Muscle of leg (tissue), 11 donors: ENCODE measurements around the gene CLDN5. TPM values are rescaled to one million over a fixed set of nuclear protein-coding genes. Genes with fewer than 3 reads are reported as not detected.
"Not testable (repeated sequence)": the region's sequence is repeated elsewhere in the genome, so short reads cannot be mapped to it uniquely, and the experiment has no call there.

Source experiments
- DNase-seq: peaks from one replicate; pipeline ENCODE4 v3.0.0; 2013
- H3K27ac ChIP-seq: one replicate; pipeline ENCODE4 v1.5.1; 2013; ENCODE audit warnings: mild to moderate bottlenecking, low read length, control low read depth
- H3K27me3 ChIP-seq: one replicate; pipeline ENCODE4 v1.6.1; 2013; ENCODE audit warnings: low read length; ENCODE audit not compliant: control insufficient read depth, insufficient read depth
- H3K36me3 ChIP-seq: one replicate; pipeline ENCODE4 v1.6.1; 2013; ENCODE audit warnings: low read length; ENCODE audit not compliant: control insufficient read depth, insufficient read depth
- H3K4me1 ChIP-seq: one replicate; pipeline ENCODE4 v1.6.1; 2013; ENCODE audit warnings: low read length; ENCODE audit not compliant: control insufficient read depth, insufficient read depth
- H3K4me3 ChIP-seq: one replicate; pipeline ENCODE4 v1.5.1; 2013; ENCODE audit warnings: low read length, control low read depth
- H3K9me3 ChIP-seq: replicated peaks from 2 replicates; pipeline ENCODE4 v1.6.1; 2013; ENCODE audit warnings: low read depth, low read length; ENCODE audit not compliant: control insufficient read depth
- WGBS: methylation state at CpG from one replicate; pipeline ENCODE4 v1.1.5; 2013; ENCODE audit warnings: missing lambda C conversion rate; ENCODE audit not compliant: insufficient coverage; 5-methylcytosine and 5-hydroxymethylcytosine counted together
- polyA plus RNA-seq, 8 donors: library from polyadenylated mRNA; unstranded; fragments of 120-200 nt; gene quantifications; one replicate each; pipeline versions ENCODE4 v1.2.1 to v1.2.3, GENCODE V29; 2013; ENCODE audit warnings: inconsistent platforms in 1 of 8, low replicate concordance in 1 of 8; ENCODE audit not compliant: insufficient read length in 8 of 8, insufficient read depth in 1 of 8
- total RNA-seq: library from RNA; stranded (reverse); fragments of 120-200 nt; gene quantifications from one replicate; pipeline ENCODE4 v1.2.4, GENCODE V29; 2013

CLDN5 gene
- total and polyA plus RNA-seq, 9 donors, result 34.8 to 78.1 (median 51.8) TPM

DNA sequence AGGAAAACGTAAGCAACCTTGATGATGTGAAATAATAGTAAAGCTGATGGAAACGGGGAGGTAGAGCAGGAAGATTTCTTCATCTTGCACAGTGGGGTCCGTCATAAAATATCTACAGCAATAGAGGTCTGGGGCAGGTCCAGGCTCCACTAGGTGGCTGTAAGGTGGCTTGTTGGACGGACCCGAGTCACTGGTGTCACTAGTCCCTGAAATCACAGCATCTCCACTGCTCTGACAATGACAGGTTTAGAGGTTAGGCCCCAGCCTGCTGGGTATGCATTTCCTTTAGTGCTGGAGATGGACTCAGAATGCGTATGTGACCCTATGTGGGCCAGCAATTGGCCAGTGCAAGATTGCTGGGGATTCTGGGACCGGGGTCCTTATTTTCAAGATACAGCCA, 25.2 kb upstream of the CLDN5 start:
- WGBS, result 70% methylated on average over 7 of the region's 7 CpGs
- Histone ChIP-seq H3K4me3 (no peak overlapping the region), H3K27me3 (peaks cover 2% of the 10 kb centered on the region), H3K4me1 (no peaks in the 10 kb centered on the region), H3K27ac (no peak overlapping the region), H3K36me3 (no peaks in the 10 kb centered on the region), H3K9me3 (no peaks in the 10 kb centered on the region)
- no peak for DNase-seq

DNA sequence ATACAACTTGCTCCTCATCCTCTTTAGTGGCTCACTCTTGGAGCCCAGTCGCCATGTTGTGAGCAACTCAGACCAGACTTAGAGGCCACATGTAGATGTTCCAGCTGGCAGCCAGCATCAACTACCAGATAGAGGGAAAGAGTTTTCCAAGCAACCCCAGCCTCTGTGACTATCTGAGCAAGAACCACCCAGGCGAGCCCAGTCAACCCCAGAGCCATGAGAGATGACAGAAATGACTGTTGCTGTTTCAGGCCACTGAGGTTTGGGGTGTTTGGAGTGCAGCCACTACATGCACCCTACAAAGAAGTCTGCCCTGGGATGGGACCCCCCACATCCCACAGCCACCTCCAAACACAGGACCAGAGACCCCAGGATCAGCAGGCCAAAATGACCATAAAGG, 24.8 kb upstream of the CLDN5 start:
- Histone ChIP-seq H3K36me3 (no peaks in the 10 kb centered on the region), H3K27me3 (peaks cover 2% of the 10 kb centered on the region), H3K4me1 (no peaks in the 10 kb centered on the region), H3K4me3 (no peak overlapping the region), H3K27ac (no peak overlapping the region), H3K9me3 (no peaks in the 10 kb centered on the region)
- no peak for DNase-seq
- 86% methylated on average over 1 of the region's 2 CpGs for WGBS

DNA sequence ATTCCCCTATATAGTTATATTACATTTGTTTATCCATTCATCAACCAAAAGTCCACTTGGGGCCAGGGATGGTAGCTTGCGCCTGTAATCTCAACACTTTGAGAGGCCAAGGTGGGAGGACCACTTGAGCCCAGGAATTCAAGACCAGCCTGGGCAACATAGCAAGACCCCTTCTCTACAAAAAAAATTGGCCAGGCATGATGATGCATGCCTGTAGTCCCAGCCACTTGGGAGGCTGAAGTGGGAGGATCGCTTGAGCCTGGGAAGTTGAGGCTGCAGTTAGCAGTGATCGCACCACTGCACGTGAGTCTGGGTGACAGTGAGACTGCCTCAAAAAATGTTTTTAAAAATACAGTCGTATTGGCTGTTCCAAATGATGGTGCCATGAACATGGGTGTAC, 24.2 kb upstream of the CLDN5 start:
- not testable (repeated sequence) for H3K4me1 ChIP-seq, H3K36me3 ChIP-seq, H3K27ac ChIP-seq, H3K27me3 ChIP-seq, H3K4me3 ChIP-seq, H3K9me3 ChIP-seq, DNase-seq
- WGBS, result 89% methylated on average over 5 of the region's 5 CpGs

DNA sequence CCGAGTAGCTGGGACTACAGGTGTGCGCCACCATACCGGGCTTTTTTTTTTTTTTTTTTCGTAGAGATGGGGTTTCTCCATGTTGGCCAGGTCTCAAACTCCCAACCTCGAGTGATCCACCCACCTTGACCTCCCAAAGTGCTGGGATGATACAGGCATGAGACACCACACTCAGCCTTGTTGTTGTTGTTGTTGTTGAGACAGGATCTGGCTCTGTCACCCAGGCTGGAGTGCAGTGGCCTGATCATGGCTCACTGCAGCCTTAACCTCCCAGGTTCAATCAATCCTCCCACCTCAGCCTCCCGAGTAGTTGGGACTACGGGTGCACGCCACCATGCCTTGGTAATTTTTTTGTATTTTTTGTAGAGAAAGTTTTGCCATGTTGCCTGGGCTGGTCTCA, 23.4 kb upstream of the CLDN5 start:
- Histone ChIP-seq H3K36me3 (no peaks in the 10 kb centered on the region), H3K27me3 (peaks cover 4% of the 10 kb centered on the region), H3K9me3 (no peaks in the 10 kb centered on the region), H3K4me1 (no peaks in the 10 kb centered on the region), H3K27ac (no peak overlapping the region), H3K4me3 (no peak overlapping the region)
- WGBS, result no CpG with 5 or more reads among the region's 8 CpGs
- DNase-seq, result no peak

DNA sequence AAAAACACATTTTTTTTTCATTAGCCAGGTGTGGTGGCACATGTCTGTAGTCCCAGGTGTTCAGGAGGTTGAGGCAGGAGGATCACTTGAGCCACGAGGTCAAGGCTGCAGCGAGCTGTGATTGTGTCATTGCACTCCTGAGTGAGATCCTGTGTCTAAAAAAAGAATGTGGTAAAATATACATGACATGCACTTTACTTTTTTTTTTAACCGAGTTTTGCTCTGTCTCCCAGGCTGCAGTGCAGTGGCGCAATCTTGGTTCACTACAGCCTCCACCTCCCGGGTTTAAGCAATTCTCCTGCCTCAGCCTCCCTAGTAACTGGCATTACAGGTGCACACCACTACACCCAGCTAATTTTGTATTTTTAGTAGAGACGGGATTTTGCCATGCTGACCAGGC, 22.5 kb upstream of the CLDN5 start:
- Histone ChIP-seq H3K27me3 (peaks cover 4% of the 10 kb centered on the region), H3K4me1 (no peaks in the 10 kb centered on the region), H3K27ac (no peak overlapping the region), H3K4me3 (no peak overlapping the region), H3K9me3 (no peaks in the 10 kb centered on the region), H3K36me3 (no peaks in the 10 kb centered on the region)
- WGBS, result 78% methylated on average over 4 of the region's 6 CpGs
- no peak for DNase-seq

DNA sequence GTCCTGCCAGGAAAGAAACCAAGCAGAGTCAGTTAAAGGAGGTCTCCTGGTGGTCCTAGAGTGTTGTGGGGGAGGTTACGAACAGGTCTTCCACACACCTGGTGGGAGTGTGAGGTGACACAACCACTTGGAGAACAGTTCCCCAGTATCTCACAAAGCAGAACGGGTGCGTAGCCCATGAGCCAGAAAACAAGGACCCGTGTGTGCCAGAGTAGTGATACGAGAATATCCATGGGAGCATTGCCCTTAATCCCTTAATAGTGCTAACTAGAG, 21.7 kb upstream of the CLDN5 start:
- Histone ChIP-seq H3K36me3 (no peaks in the 10 kb centered on the region), H3K9me3 (no peaks in the 10 kb centered on the region), H3K4me3 (no peak overlapping the region), H3K4me1 (no peaks in the 10 kb centered on the region), H3K27me3 (peaks cover 4% of the 10 kb centered on the region), H3K27ac (no peak overlapping the region)
- WGBS, result 59% methylated on average over 2 of the region's 5 CpGs
- DNase-seq, result no peak

DNA sequence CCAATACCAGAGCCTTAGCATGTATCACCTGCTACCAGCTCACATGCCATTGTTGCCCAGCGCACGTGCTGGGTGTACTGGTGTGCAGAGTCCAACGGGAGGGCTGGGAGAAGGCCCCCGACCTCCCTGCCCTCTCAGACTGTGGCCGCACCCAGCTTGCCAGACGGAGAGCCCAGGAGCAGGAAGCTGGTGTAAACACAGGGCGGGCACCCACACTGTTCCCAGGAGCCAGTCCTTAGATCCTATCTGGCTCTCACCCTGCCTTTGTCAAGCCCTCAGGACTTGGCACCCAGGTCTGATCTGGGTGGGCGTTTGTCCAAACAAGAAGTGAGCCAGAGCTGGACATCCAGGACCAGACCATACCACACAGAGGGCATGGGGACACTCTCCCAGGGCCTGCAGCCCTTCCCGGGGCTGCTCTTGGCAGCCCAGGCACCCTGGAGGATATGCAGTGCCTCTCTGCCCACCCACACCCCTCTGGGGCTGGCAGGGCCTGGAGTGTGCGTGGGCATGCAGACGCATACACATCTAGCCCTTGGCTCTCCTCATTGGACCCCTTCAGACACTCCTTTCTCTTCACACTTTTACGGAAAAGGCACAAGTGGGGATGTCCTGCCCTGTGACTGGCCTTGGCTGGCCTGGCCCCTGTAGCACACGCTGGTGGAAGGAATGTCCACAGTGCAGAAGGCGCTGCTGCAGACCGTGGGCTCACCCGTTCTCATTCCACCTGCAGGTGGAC, 19.9 kb upstream of the CLDN5 start:
- Histone ChIP-seq H3K27ac (no peak overlapping the region), H3K27me3 (peaks cover 4% of the 10 kb centered on the region), H3K4me3 (no peak overlapping the region), H3K4me1 (no peaks in the 10 kb centered on the region), H3K9me3 (no peaks in the 10 kb centered on the region), H3K36me3 (no peaks in the 10 kb centered on the region)
- DNase-seq, result no peak
- 76% methylated on average over 15 of the region's 16 CpGs for WGBS

DNA sequence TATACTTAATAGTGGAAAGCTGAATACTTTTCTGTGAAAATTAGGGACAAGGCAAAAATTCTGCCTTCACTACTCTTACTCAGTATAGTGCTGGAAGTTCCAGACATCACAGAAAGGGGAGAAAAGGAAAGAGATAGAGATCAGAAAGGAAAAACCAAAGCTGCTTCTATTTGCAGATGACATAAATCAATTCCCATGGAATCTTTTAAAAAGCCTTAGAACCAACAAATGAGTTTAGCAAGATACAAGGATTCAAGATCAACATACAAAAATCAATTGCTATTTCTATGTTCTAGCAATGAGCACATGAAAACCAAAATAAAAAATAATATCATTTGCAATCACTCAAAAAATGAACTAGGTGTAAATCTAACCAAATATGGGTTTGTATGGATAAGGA, 16.2 kb upstream of the CLDN5 start:
- DNase-seq, result no peak
- Histone ChIP-seq H3K27ac (no peak overlapping the region), H3K4me1 (no peaks in the 10 kb centered on the region), H3K4me3 (no peak overlapping the region), H3K9me3 (no peaks in the 10 kb centered on the region), H3K27me3 (peaks cover 5% of the 10 kb centered on the region), H3K36me3 (no peaks in the 10 kb centered on the region)

DNA sequence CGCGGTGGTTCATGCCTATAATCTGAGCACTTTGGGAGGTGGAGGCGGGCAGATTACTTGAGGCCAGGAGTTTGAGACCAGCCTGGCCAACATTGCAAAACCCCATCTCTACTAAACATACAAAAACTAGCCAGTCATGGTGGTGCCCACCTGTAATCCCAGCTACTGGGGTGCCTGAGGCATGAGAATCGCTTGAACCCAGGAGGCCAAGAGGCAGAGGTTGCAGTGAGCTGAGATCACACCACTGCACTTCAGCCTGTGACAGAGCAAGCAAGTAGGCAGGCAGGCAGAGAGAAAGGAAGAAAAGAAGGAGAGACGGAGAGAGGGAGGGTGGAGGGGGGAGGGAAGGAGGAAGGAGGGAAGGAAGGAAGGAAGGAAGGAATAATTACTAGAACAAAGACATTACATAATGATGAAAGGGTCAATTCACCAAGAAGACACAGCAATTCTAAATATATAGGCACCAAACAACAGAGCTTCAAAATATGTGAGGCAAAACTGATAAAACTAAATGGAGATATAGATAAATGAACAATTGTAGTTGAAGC, 13.8 kb upstream of the CLDN5 start:
- no peaks in the 10 kb centered on the region for H3K36me3 ChIP-seq
- H3K9me3 ChIP-seq, result no peaks in the 10 kb centered on the region
- H3K27me3 ChIP-seq, result peaks cover 3% of the 10 kb centered on the region
- no CpG with 5 or more reads among the region's 5 CpGs for WGBS
- no peaks in the 10 kb centered on the region for H3K4me1 ChIP-seq
- no peak overlapping the region for H3K4me3 ChIP-seq
- no peak overlapping the region for H3K27ac ChIP-seq
- DNase-seq, result no peak

DNA sequence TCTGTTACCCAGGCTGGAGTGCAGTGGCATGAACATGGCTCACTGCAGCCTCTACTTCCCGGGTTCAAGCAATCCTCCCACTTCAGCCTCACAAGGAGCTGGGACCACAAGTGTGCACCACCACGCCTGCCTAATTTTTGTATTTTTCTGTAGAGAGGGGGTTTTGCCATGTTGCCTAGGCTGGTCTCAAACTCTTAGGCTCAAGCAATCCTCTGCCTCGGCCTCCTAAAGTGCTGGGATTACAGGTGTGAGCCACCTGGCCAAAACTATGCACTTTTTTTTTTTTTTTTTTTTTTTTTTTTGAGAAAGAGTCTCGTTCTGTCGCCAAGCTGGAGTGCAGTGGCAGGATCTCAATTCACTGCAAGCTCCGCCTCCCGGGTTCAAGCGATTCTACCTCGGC, 12.4 kb upstream of the CLDN5 start:
- H3K4me3 ChIP-seq, result no peak overlapping the region
- no peak overlapping the region for H3K27ac ChIP-seq
- peaks cover 3% of the 10 kb centered on the region for H3K27me3 ChIP-seq
- no peaks in the 10 kb centered on the region for H3K4me1 ChIP-seq
- DNase-seq, result no peak
- H3K36me3 ChIP-seq, result no peaks in the 10 kb centered on the region
- WGBS, result no CpG with 5 or more reads among the region's 9 CpGs
- H3K9me3 ChIP-seq, result no peaks in the 10 kb centered on the region

DNA sequence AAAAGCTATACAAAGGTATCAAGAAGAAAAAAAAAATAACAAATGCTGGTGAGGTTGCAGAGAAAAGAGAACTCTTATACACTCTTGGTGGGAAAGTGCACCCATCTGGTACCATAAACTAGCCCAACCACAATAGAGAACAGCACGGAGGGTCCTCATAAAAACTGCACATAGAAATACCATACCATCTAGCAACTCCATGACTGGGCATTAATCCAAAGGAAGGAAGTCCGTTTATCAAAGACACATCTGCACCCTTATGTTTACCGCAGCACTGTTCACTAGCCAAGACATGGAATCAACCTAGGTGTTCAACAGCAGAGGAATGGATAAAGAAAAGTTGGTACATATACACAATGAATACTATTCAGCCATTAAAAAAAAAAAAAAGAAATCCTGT, 10.8 kb upstream of the CLDN5 start:
- Histone ChIP-seq H3K4me1 (no peaks in the 10 kb centered on the region), H3K27me3 (peaks cover 5% of the 10 kb centered on the region), H3K9me3 (no peaks in the 10 kb centered on the region), H3K36me3 (no peaks in the 10 kb centered on the region), H3K4me3 (no peak overlapping the region), H3K27ac (no peak overlapping the region)
- WGBS, result no CpG with 5 or more reads among the region's 3 CpGs
- DNase-seq, result no peak
